ENCODE measurements around the gene NTRK2. TPM values are rescaled to one million over a fixed set of nuclear protein-coding genes. Genes with fewer than 3 reads are reported as not detected.
A peak's percentile ranks its signal among the peaks of the same experiment; 100 is the strongest.

NTRK2 gene
- total RNA-seq, 1 donor from 2014 or later = 8.2 TPM

DNA sequence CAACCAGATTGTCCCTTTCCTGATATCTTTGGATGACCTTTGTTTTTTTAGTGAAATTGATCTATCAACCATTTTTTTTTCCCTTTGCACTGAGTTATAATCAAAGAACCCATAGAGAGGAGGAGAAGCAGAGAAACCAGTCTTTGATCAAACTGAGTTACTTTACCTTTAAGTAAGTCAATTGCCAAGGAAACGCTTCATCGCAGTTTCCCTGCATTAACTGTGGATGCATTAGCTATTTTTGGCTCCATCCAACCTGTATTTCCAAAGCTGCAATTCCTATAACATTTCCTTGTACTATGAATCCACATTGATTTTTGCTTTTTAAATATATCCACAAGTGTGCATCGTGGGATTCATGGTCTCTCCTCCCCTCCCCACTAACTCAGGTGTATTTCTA, 268.1 kb downstream of the NTRK2 start:
- intact Hi-C loops (cut with DNase I) = no loop called here
- no peak for ATAC-seq
- DNase-seq (ENCODE audit: missing footprints) = no peak

DNA sequence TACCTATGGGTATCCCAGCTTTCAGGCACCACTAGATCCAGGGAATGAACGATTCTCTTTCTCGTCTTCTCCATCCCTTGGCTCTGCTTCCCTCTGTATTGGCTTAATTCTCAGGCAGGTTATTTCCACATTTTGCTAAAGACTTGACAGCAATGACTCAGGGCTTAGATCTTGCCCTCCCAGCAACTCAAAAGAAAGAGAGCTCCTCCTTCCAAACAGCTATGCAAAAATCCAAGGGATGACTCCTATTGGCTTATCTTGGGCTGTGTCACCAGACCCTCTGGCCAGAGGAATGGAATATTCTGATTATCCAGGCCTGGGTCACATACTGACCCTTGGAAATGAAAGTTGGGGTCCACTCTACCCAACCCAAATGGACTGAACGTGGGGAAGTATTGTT, 270.2 kb downstream of the NTRK2 start:
- no peak for ATAC-seq
- no peak for DNase-seq (ENCODE audit: missing footprints)
- intact Hi-C loops (cut with DNase I) = no loop called here

DNA sequence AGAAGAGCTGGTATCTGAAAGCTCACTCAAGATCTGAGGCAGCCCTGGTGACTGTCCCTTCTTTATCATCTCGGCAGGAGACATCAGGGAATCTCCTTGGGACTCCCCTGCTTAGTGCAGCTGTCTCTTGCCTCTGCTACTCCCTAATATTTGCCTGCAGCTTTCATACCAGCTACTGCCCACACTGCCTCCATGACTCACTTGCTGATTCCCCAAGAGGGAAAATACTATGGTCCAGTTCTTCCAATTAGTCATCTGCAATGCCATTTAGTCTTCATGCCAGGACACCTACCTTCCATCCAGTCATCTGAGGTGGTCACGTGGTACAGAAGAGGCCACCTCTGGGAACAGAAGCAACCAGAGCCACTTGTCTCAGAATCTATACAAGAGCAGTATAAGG, 270.8 kb downstream of the NTRK2 start:
- DNase-seq (ENCODE audit: missing footprints) (no peak), ATAC-seq (no peak)
- intact Hi-C loops (cut with DNase I) = no loop called here

DNA sequence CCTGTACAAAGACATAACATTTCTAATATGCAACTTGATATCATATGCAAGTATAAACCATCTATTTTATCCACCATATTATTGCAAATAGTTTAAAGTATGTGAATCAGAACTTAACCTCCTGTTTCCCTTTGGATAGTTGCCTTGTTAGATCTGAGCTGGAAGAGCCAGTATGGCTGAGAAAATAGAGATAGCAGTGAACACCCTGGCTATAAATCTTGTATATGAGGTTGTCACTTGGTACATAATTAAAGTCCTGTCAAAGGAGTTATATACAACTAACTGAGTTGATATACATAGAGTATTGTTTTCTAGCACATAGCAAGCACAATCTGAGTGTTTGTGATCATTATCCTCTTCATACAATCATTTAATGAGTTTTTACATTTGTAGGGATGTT, 272.3 kb downstream of the NTRK2 start:
- no peak for DNase-seq (ENCODE audit: missing footprints)
- intact Hi-C loops (cut with DNase I) = no loop called here
- ATAC-seq = no peak

DNA sequence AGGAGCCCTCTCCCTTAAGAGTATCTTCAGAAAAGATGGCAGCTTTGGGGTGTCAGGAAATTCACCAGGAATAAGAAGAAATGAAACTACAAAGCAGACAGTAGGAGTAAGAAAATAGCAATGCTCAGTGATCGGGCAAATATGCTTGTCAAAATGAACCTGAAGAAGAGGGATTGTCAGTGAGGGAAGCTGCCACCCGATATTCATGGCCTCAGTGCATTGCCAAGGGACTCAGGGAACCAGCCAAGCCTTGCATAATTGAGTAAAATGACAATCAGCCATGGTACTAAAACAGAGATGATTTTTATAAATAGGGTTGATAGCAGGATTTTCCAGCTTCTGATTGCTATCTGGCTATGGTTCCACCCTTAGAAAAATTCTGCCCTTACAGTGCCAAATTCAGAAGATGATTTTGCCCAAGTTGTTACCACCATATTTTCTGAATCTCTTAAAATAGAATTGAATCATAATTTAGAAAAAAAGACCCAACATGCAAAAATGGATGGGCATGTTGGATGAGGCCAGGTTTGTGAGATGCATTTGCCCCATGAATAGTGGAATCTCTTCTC, 274.0 kb downstream of the NTRK2 start:
- ATAC-seq = no peak
- intact Hi-C loops (cut with DNase I) = no loop called here
- DNase-seq (ENCODE audit: missing footprints) = no peak

DNA sequence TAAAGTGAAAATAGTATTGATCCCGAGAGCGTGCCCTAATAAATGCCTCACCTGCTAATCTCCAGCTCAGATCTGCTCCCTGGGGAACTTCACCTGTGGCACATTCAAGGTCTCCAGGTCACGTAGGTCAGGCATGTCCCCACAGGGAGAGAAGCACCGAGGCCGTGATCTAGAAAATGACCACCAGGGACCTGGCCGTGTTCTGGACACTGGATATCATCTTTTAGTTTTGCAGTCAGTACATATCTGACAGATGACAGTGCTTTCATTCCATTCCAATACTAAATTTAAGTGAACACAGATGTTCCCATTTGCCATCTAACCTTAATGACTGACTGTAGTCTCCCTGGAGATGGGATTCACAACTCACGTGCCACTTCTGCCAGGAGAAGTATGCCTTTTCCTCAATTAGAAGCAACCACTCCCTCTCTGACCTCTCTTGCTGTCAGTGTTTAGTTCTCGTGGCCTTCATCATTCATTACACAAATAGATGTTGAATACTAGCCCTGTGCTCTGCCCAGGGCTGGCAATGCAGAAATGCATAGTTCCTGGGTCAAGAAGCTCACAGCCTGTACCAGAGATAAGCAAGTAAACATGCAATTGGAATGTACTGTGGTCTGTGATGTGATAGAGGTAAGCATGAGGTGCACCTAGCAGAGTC, 276.5 kb downstream of the NTRK2 start:
- intact Hi-C loops (cut with DNase I) = no loop called here
- DNase-seq (ENCODE audit: missing footprints) (no peak), ATAC-seq (peak; percentile 66)

DNA sequence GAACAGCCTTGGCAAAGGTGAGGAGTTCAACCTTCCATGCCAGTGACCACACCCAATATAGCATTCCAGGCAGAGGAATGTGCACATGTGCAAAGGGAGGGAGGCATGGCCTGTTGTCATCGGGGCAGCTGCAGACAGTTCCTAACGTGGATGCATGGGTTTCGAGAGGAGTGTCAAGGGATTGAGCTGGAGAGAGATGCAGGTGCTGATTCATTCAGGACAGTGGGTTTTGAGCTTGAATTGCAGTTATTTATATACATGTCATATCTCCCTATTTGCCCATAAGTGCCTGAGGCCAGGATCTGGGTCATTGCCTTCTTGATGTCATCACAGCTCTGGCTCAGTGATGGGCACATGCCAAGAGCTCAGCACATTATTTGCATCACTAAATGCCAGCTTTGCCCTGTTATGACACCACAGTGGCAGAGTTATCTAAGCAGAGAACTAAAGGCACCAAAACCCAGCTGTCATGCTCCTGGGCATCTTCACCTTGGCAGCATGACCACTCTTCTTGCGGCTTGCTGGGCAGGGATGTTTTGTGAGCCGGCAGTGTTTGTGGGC, 278.0 kb downstream of the NTRK2 start:
- intact Hi-C loops (cut with DNase I) = no loop called here
- no peak for DNase-seq (ENCODE audit: missing footprints)
- ATAC-seq = peak; percentile 69

DNA sequence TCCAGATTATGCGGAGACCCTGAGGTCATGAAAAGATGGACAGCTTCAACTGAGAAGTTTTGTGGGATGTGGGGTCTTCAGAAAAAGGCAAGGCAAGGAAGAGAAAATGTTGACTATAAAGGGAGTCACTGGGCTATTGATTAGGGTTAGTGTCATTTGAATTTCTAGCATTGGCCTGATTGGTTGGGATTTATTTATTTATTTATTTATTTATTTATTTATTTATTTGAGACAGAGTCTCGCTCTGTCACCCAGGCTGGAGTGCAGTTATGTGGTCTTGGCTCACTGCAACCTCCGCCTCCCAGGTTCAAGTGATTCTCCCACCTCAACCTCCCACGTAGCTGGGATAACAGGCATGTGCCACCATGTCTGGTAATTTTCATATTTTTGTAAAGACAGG, 279.7 kb downstream of the NTRK2 start:
- ATAC-seq (no peak), DNase-seq (ENCODE audit: missing footprints) (no peak)
- intact Hi-C loops (cut with DNase I) = no loop called here

DNA sequence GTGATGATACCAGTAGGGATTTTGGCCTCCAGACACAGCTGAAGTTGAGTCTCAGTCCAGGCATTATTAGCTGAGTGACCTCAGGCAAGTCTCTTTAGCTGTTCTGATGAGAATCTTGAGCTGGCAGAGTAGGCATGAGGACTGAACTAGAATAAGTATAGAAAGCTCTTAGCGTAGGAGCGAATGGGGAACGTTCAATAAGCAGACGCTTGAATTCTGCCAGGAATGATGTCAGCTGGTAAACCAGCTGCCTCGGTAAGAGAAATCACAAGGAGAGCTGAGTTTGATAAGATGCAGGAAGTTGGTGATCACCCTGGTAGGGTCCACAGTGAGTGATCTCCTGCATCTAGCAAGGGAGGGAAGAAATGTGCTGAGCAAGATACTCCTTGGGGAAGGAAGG, 280.4 kb downstream of the NTRK2 start:
- DNase-seq (ENCODE audit: missing footprints) = no peak
- intact Hi-C loops (cut with DNase I) = loop anchor here (5.0 kb wide), 1 partner anchor 553 kb away; no protein-coding TSS in a partner anchor
- no peak for ATAC-seq

DNA sequence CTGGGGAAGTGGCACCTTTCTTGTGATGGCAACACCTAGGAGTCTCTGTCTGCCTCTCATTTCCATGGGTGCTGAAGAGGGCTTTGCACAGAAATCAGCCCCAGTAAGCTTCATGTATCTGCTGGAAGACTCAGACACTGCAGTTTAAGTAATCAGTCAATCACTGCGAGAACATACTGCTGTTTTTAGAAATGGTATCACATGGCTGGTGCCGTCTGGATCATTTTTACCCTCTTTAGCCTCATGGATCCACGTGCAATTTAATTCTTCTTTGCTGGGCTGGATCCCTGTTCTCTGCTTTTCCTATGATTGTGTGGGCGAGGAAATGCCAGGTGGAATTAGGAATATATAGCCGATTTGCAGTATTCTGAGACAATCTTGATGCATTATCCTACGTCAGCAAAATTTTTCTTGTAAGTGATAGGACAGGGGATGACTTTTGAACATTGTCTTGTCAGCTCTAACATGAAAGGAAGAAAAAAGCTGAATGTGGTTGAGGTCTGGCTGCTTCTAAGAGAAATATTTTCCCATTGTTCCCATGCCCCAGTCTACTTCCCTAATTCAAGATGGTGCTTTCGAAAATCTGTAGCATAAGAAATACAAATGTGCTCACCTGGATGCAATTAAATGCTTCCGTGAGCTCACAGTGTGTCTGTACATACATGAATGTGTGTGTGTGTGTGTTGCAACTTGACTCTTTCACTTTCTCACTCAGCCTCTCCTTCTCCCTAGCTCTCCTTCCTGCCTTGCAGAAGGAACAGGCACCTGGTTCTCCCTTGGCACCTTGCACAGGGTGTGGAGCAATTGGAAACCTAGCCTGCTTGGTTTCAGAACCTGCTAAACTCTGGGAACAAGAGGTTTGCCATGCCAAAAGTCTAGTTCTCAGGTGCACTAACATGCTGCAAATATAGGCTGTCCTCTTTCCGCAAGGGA, 281.6 kb downstream of the NTRK2 start:
- intact Hi-C loops (cut with DNase I) = loop anchor here (5.0 kb wide), 1 partner anchor 554 kb away; no protein-coding TSS in a partner anchor
- ATAC-seq (no peak), DNase-seq (ENCODE audit: missing footprints) (no peak)

DNA sequence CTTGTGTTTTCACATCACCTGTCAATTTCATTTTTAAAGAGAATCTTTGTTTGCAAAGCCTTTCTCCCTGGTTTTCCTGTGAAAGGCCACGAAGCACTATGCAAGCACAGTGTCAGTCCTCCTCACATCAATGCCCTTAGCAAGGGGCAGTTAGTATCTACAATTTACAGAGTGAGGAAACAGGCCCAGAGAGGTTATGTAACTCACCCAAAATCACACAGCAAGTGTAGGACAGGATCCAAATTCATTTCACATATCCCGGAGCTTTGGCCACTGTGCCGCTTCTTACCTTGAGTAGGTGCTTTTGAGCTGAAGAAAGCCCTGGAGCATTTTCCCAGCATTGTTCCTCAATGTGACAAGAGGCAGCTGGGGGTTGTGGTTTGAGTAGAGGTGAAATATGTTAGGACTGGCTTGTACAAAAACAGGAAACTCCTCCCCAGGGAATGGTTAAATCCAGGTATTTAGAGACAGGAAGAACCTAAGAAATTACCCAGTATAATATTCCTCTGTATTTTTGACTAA, 283.8 kb downstream of the NTRK2 start:
- DNase-seq (ENCODE audit: missing footprints) = no peak
- intact Hi-C loops (cut with DNase I) = loop anchor here (5.0 kb wide), 1 partner anchor 556 kb away; no protein-coding TSS in a partner anchor
- no peak for ATAC-seq

DNA sequence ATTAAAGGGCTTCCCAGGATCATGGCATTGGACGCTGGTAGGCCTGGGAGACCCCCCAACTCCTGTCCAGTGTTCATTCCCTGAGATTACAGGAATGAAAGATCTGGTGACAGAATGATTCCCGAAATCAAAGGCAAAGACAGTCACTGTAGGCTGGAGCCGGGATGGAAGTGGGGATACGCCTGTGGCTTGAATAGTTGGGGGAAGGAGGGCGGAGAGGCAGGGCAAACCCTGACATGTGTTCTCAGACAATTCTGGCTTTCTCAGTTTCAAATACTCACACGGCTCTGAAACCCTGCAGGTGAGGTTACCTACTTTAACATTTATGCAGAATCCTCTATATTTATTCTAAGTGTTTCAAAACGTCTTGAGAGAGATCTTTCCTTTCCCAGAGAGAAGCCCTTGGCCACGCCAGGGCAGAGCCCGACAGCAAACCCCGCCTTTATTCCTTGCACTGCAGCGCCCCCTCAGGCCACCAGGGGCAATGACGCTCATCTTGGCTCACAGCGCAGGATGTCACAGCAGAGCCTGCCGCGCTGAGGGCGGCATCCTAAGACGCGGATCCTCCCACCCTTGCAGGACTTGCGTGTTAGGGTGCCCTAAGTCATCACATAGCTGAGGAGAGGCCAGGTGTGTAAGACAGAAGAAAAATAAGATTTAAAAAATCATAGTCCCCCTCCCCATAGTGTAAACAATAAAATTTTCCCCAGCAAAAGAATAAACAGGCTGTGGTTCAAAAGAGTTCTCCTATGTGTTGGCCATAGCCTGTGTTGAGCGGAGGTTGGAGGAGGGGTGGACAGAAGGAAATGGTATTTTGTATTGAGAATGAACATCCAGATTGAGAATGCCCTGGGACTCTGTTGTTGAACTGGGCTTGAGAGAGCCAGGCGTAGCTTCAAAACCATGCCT, 284.5 kb downstream of the NTRK2 start:
- peak; percentile 92 for ATAC-seq
- intact Hi-C loops (cut with DNase I) = loop anchor here (2.0 to 5.0 kb wide), 2 partner anchors 257 to 557 kb away; no protein-coding TSS in a partner anchor
- DNase-seq (ENCODE audit: missing footprints) = peak; percentile 88

DNA sequence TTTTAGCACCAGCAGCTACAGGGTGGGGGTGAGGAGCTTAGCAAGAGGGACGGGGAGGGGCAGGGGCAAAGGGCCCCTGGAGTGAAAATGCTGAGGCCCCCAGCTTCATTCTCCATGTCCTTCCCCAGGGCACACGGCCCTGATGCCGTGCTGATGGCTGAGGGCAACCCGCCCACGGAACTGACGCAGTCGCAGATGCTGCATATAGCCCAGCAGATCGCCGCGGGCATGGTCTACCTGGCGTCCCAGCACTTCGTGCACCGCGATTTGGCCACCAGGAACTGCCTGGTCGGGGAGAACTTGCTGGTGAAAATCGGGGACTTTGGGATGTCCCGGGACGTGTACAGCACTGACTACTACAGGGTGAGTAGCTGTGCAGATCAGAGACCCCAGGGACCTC, 285.6 kb downstream of the NTRK2 start:
- ATAC-seq = no peak
- no peak for DNase-seq (ENCODE audit: missing footprints)
- intact Hi-C loops (cut with DNase I) = loop anchor here (2.0 kb wide), 1 partner anchor 258 kb away; no protein-coding TSS in a partner anchor

DNA sequence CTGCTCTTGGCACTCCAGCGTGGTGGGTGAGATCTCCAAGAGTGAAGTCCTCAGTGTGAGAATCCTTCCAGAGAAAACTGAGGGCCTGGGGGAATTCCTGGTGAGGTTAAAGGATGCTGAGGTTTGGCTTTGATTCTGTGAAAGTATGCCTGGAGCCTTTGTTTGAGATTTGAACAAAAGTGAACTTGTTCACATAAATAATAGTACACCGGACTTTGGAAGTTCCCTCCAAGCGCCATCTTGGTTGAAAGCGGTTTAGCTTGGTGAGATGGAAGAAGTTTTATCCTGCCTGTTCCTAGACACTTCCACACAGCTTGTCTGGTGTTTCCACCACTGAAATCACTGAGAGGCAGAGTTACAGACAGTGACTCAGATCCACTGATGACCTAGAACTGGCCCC, 286.4 kb downstream of the NTRK2 start:
- no peak for DNase-seq (ENCODE audit: missing footprints)
- intact Hi-C loops (cut with DNase I) = loop anchor here (2.0 kb wide), 1 partner anchor 259 kb away; no protein-coding TSS in a partner anchor
- no peak for ATAC-seq

DNA sequence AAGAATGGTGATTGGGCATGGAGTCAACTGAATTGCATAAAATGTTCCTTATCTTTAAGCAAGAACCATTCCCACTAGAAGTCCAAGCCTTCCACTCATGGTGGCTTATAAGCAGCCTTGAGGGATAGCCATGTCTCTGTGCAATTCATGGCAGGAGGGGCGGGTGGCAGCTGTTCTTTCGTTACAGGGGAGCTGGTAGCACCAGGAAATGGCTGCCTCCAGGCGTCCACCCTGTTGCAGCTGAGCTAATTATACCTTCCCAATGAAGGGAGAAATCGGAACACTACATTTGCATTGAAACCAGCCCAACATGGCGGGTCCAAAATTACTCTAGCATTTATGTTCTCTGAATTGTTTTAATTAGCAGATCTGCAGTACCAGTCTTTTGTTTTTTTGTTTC, 289.8 kb downstream of the NTRK2 start:
- ATAC-seq (no peak), DNase-seq (ENCODE audit: missing footprints) (no peak)
- intact Hi-C loops (cut with DNase I) = no loop called here

DNA sequence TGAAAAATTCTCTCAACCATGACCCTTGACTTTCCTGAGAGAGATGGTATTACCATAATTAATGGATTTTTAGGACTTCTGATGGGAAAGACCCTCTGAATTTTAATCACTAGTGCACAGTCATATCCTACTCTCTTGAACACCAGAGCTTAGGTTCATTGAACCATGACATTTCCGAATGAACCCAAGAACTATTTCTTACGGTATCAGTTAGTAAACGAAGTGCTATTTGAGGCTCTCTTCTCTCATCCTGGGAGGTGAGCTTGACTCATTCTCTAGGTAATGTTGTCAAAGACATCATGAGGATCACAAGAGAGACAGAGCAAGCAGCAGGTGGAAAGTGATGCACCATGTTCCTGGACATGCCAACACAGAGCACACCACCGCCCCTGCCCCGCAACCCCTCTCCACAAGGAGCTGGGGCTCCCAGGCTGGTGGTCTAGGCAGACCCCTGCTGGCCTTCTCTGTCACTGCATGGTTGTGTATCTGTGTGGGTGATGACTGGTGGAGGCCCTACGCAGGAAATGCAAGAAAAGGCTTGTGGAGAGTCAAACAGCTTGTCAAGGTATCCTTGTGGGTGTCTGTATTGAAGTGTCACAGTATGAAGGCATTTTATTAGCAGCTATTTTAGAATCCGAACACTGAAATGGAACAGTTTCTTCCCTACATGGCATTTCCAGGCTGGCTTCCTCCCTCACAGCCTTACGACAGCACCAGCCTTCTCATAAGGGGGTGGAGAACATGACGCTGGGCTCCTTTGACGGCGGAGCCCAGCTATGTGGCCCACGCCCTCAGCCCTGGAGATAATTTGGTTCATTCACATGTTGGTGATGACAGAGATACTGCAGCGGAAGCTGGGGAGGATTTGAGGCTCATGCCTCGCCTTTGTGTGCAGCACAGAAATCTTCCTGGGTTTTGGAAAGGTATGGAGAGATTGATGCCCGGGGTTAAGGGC, 297.6 kb downstream of the NTRK2 start:
- intact Hi-C loops (cut with DNase I) = no loop called here
- ATAC-seq (no peak), DNase-seq (ENCODE audit: missing footprints) (no peak)

DNA sequence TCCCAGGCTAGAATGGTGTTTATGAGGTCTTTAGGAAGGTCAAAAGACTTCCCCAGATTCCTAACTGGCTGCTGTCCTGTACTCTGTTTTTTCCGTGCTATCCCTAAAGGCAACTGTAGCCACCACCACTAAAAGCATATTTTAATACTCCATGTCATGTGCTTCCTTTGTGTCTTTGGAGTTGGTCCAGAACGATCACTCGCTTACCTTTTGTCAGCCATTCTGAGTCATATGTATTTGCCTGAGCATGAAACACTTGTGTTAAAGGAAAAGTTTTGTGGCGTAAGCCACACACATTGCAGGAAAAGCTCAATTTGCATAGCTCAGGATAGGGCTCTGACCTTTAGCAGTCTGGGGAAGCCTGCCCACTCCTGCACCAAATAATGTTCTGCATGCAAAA, 299.6 kb downstream of the NTRK2 start:
- intact Hi-C loops (cut with DNase I) = no loop called here
- ATAC-seq = no peak
- no peak for DNase-seq (ENCODE audit: missing footprints)
